ENCODE measurements around the gene STEAP2.
"Not testable (repeated sequence)": the region's sequence is repeated elsewhere in the genome, so short reads cannot be mapped to it uniquely, and the experiment has no call there.

STEAP2 gene

DNA sequence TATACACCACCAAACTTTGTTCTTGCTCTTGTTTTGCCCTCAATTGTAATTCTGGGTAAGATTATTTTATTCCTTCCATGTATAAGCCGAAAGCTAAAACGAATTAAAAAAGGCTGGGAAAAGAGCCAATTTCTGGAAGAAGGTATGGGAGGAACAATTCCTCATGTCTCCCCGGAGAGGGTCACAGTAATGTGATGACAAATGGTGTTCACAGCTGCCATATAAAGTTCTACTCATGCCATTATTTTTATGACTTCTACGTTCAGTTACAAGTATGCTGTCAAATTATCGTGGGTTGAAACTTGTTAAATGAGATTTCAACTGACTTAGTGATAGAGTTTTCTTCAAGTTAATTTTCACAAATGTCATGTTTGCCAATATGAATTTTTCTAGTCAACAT lies 20.9 kb downstream of the STEAP2 start:
- in situ Hi-C loops (cut with MboI; ENCODE audit: low sequenced_read_pairs): no loop called here

- in situ Hi-C loops (cut with MboI; ENCODE audit: low sequenced_read_pairs): no loop called here
These were observed 22.0 kb downstream of the STEAP2 start for GRCh38 chr7:90233569-90233968.

- in situ Hi-C loops (cut with MboI; ENCODE audit: low sequenced_read_pairs): no loop called here
These were observed 25.3 kb downstream of the STEAP2 start for GRCh38 chr7:90236721-90237289.

- in situ Hi-C loops (cut with MboI; ENCODE audit: low sequenced_read_pairs): no loop called here
These were observed 26.5 kb downstream of the STEAP2 start for GRCh38 chr7:90238022-90238421.

GRCh38 chr7:90238583-90238982 lies 27.0 kb downstream of the STEAP2 start:
- in situ Hi-C loops (cut with MboI; ENCODE audit: low sequenced_read_pairs): no loop called here

DNA sequence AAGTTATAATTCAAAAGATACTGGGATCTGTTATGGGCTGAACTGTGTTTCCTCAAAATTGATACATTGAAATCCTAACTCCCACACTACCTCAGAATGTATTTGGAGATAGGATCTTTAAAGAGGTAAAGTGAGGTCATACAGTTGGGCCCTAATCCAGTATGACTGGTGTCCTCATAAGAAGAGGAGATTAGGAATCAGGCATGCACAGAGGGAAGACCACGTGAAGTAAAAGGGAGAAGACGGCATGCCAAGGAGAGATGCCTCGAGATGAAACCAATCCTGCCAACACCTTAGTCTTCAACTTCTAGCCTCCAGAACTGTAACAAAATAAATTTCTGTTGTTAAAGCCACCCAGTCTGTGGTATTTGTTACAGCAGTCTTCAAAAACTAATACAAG lies 27.5 kb downstream of the STEAP2 start:
- in situ Hi-C loops (cut with MboI; ENCODE audit: low sequenced_read_pairs): no loop called here

DNA sequence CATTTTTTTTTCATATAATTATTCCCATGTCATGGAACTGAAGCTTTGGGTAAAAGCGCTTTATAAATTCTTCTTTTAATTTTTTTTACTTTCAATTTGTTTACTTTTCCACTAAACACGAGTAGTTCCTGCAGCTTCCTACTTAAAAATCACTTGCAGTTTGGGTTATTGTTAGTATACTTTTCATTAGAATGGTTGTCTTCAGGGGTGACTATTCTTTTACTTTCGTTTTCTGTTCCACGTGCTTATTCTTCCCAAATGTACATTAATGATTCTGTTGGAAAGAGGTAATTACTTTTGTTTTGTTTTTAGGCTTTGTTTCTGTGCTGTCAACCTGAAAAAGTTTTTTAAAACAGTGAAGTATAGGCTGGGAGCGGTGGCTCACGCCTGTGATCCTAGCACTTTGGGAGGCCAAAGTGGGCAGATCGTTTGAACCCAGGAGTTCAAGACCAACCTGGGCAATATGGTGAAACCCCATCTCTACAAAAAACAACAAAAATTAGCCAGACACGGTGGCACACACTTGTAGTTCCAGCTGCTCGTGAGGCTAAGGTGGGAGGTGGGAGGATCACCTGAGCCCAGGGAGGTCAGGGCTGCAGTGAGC lies 28.2 kb downstream of the STEAP2 start:
- in situ Hi-C loops (cut with MboI; ENCODE audit: low sequenced_read_pairs): no loop called here

- in situ Hi-C loops (cut with MboI; ENCODE audit: low sequenced_read_pairs): no loop called here
These were observed 31.0 kb downstream of the STEAP2 start for GRCh38 chr7:90242369-90243168.

DNA sequence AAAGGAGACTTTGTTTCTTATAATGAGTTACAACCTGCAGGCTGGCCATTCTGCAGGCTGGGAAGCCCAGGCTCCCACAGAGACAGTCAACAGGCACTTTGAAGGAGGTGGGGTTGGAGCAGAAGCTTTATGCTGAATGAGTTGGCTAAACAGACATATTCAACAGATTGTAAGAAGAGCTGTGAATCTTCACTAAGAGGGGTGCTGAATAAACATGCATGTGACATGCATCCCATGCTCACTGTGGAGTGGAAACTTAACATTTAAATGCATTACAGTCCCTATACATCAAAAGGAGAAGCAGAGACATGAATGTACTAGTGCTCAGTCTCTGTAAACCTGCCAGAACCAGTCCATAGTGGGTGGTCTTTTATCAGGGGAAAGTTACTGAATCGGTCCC lies 32.0 kb downstream of the STEAP2 start:
- in situ Hi-C loops (cut with MboI; ENCODE audit: low sequenced_read_pairs): no loop called here

GRCh38 chr7:90244565-90244908 lies 33.0 kb downstream of the STEAP2 start:
- in situ Hi-C loops (cut with MboI; ENCODE audit: low sequenced_read_pairs): no loop called here

- in situ Hi-C loops (cut with MboI; ENCODE audit: low sequenced_read_pairs): no loop called here
These were observed 33.6 kb downstream of the STEAP2 start, which contains the start of gene CFAP69 for GRCh38 chr7:90244909-90245851. Gene CFAP69 (plus strand): TSS chr7:90245174. CDS start chr7:90245425, 251 bp downstream.

GRCh38 chr7:90246171-90246570 lies 34.6 kb downstream of the STEAP2 start:
- in situ Hi-C loops (cut with MboI; ENCODE audit: low sequenced_read_pairs): no loop called here

GRCh38 chr7:90248706-90249105 lies 37.2 kb downstream of the STEAP2 start:
- in situ Hi-C loops (cut with MboI; ENCODE audit: low sequenced_read_pairs): no loop called here

GRCh38 chr7:90250601-90251303 lies 39.2 kb downstream of the STEAP2 start:
- in situ Hi-C loops (cut with MboI; ENCODE audit: low sequenced_read_pairs): no loop called here

DNA sequence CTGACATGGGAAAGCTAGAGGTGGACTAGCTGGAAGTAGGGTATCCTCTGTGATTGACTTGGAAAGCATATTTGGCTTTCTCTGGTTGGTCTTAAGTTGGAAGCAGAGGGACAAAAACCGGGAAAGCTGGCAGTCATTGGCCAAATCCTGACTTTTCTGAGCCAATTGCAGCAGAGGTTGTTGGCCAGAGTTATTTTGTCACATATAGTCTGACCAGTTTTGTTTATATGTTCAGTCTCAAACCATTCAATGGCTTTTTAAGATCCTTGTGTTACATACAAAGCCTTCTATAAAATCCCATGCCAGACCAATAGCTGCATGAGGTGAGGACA lies 39.7 kb downstream of the STEAP2 start:
- in situ Hi-C loops (cut with MboI; ENCODE audit: low sequenced_read_pairs): no loop called here

DNA sequence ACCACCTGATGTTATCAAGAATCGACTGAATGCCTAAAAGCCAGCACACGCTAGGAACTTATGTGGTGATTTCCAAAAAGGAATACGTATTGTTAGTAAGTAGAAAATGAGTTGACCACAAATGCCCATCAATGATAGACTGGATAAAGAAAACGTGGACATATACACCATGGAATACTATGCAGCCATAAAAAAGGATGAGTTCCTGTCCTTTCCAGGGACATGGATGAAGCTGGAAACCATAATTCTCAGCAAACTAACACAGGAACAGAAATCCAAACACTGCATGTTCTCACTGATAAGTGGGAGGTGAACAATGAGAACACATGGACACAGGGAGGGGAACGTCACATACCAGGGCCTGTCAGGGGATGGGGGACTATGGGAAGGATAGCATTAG lies 44.5 kb downstream of the STEAP2 start:
- in situ Hi-C loops (cut with MboI; ENCODE audit: low sequenced_read_pairs): not testable (repeated sequence)

GRCh38 chr7:90256778-90257177 lies 45.2 kb downstream of the STEAP2 start:
- in situ Hi-C loops (cut with MboI; ENCODE audit: low sequenced_read_pairs): no loop called here

DNA sequence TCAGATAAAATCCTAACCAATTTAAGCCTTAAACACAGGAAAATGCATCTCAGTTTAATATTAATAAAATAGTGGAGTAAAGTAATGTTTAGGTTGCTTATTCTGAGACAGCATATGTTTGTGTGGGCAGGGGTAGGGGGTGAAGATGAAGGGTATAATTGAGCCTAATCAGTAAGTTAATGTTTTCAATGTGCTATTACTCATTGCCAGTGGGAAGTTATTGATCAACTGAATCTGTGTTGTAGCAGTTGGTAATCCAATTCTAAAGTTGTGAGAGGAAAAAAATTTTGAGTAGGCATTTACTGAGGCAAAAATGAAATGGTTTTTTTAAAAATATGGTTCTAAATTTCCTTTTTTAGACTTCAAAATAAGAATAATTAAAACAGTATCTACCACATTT lies 49.9 kb downstream of the STEAP2 start:
- in situ Hi-C loops (cut with MboI; ENCODE audit: low sequenced_read_pairs): no loop called here

DNA sequence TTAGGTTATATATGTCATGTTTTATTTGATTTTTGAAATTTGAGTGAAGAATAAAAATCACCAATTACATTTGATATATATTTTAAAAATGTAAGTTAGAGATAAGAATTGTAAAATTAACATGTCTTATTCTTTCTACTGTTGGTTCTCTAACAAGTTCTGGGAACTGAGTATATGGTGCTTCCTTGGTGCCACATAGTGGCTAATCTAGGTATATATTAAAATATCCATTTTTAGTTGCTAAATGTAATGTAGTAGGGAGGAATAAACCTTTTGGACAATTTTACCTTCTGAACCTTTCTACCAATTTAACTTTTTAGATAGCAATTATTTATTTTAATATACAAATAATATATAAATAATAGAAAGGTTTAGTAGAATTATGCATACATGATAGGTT lies 50.9 kb downstream of the STEAP2 start:
- in situ Hi-C loops (cut with MboI; ENCODE audit: low sequenced_read_pairs): no loop called here

DNA sequence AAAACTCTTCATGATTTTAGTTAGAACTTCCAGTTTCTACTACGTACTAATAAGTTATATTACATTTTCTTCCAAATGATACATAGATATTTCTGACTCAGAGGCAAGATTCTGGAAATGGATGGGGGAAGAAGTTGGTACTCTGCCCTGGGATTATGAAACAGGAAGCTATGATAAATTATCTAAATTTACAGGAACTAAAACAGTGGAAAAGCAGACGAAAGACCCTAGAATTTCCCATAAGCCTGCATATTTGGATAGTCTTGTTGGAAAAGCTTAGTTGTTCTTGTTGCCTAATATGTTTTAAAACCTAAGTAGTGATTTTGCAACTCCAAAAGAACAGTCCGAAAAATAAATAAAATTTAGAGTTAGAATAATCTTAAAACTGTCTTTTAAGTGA lies 55.3 kb downstream of the STEAP2 start:
- in situ Hi-C loops (cut with MboI; ENCODE audit: low sequenced_read_pairs): no loop called here
